PC-3 (cell line): ENCODE results near the gene A2ML1.

ENCODE experiments used
- EZH2 ChIP-seq: fragments of 300-600 bp; sonication (generic); IDR thresholded peaks from one replicate; pipeline ENCODE4 v1.6.1; 2017; ENCODE audit warnings: antibody characterized with exemption, mild to moderate bottlenecking, low read length; ENCODE audit not compliant: unreplicated experiment
- EZH2phosphoT487 ChIP-seq: fragments of 300-600 bp; sonication (generic); IDR thresholded peaks from 2 replicates; pipeline ENCODE4 v1.6.1; 2018; ENCODE audit warnings: mild to moderate bottlenecking, antibody characterized with exemption, low read length, borderline replicate concordance
- TF ChIP-seq, protein P1 (sequence below): fragments of 300-600 bp; sonication (generic); conservative IDR thresholded peaks from 2 replicates; pipeline ENCODE4 v1.5.1; 2017; ENCODE audit warnings: antibody characterized with exemption, low read depth, mild to moderate bottlenecking, low read length

DNA sequence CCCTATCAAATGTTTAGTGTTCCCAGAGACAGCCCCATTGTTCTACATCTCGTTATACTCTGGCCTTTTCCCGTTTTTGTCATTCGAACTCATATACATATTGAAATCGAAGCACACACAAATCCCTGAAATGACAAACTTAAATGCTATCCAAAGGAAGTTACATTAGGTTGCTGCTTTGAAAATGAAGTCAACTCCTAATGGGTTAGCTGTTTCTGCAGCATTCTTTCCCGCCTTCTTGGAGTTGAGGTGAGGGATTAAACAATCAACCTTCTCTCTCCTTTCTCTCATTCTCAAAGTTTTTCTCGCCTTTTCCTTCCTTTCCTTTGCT is 91.2 kb downstream of the A2ML1 start:
- TF ChIP-seq, protein P1, sequence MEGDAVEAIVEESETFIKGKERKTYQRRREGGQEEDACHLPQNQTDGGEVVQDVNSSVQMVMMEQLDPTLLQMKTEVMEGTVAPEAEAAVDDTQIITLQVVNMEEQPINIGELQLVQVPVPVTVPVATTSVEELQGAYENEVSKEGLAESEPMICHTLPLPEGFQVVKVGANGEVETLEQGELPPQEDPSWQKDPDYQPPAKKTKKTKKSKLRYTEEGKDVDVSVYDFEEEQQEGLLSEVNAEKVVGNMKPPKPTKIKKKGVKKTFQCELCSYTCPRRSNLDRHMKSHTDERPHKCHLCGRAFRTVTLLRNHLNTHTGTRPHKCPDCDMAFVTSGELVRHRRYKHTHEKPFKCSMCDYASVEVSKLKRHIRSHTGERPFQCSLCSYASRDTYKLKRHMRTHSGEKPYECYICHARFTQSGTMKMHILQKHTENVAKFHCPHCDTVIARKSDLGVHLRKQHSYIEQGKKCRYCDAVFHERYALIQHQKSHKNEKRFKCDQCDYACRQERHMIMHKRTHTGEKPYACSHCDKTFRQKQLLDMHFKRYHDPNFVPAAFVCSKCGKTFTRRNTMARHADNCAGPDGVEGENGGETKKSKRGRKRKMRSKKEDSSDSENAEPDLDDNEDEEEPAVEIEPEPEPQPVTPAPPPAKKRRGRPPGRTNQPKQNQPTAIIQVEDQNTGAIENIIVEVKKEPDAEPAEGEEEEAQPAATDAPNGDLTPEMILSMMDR: no peak
- TF ChIP-seq EZH2: no peak
- TF ChIP-seq EZH2phosphoT487: no peak
